WTC11 (cell line): ENCODE results near the gene SLC6A9. TPM values are rescaled to one million over a fixed set of nuclear protein-coding genes. Genes with fewer than 3 reads are reported as not detected.
A peak's percentile ranks its signal among the peaks of the same experiment; 100 is the strongest.

Experiments
- ATAC-seq: fragments of 200-7000 bp; cut with Tn5 transposase; 2 replicates; pipeline ENCODE4 v1.10.0; 2021; ENCODE audit warnings: mild to moderate bottlenecking, moderate library complexity
- CTCF ChIA-PET: fragments of 300-600 bp; sonication (Branson Sonifier 250); formaldehyde crosslinking; loops from one replicate; lab custom pipeline; 2021; ENCODE audit warnings: antibody characterized with exemption; lab: Charles Lee
- POLR2A ChIA-PET: fragments of 350-600 bp; sonication (Branson Sonifier 250); formaldehyde crosslinking; loops from one replicate; lab custom pipeline; 2021; ENCODE audit warnings: antibody characterized with exemption; lab: Charles Lee
- DNase-seq: peaks from one replicate; pipeline ENCODE4 v3.0.0; 2021; ENCODE audit warnings: low spot score
- H3K27ac Mint-ChIP-seq: 2 replicates; pipeline ENCODE4 v1.8.0; 2021; ENCODE audit warnings: mixed read lengths
- H3K27me3 Mint-ChIP-seq: 2 replicates; pipeline ENCODE4 v1.8.0; 2021; ENCODE audit warnings: low read depth, mild to moderate bottlenecking, moderate library complexity, mixed read lengths
- H3K36me3 Mint-ChIP-seq: 2 replicates; pipeline ENCODE4 v1.8.0; 2021; ENCODE audit warnings: mixed read lengths
- H3K4me1 Mint-ChIP-seq: 2 replicates; pipeline ENCODE4 v1.8.0; 2022; ENCODE audit warnings: mixed read lengths
- H3K4me3 Mint-ChIP-seq: 2 replicates; pipeline ENCODE4 v1.8.0; 2021; ENCODE audit warnings: mild to moderate bottlenecking, moderate library complexity, mixed read lengths
- H3K9me3 Mint-ChIP-seq: 2 replicates; pipeline ENCODE4 v1.8.0; 2021; ENCODE audit warnings: mixed read lengths
- SMAD3 ChIP-seq: sonication (generic); formaldehyde crosslinking; IDR thresholded peaks from 2 replicates; pipeline ENCODE4 v1.8.0; 2022; ENCODE audit warnings: missing genetic modification reagents, mild to moderate bottlenecking, borderline replicate concordance
- TCF7 ChIP-seq: sonication (generic); formaldehyde crosslinking; IDR thresholded peaks from 2 replicates; pipeline ENCODE4 v1.8.0; 2022; ENCODE audit warnings: mild to moderate bottlenecking, low read depth, missing genetic modification reagents, moderate library complexity
- total RNA-seq: library from RNA; stranded (reverse); gene quantifications from 3 replicates; pipeline ENCODE4 v1.2.3, GENCODE V29; 2021

The SLC6A9 gene
- total RNA-seq, 1 experiment from 2014 or later = 14.4 TPM

DNA sequence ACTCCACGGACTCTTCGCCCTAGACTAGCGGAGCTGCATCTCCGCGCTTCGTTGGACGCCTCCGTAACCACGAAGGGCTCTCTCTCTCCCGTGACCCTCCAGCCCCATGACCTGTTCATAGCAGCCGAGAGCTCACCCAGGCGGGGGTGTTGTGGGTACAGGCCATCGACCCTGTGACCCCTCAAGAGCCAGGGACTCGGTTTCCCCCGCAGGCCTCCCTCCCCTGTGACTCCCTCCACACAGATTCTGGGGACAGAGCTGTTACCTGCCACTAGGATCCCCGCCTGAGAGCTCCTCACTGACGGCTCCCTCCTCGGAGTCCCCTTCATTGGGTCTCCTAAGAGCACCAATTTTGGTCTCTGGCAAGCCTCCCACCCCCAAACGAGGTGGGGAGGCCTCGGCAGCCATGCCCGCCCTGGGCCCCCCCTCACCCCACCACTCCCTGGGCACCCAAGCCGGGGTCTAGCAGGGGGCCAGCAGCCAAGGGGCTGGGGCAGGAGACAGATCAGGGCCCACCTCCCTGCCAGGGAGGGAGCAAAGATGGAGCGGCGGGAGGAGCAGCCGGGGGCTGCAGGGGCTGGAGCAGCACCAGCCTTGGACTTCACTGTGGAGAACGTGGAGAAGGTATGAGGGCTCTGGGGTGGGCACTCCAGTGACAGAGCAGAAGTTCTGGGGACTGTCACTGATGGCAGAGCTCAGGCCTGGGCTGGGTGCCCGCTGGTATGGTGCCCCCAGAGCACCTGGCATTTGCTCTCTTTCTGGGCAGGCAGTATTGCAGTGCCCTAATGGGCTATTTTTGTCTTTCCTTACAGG lies 84.0 kb downstream of the SLC6A9 start:
- DNase-seq (no peak), ATAC-seq (no peak; the same call in 1 of the 2 replicates)
- no peak for TF ChIP-seq TCF7 (CRISPR knock-in tag)
- peak; percentile 55; the same call in 1 of the 2 replicates for TF ChIP-seq SMAD3
- H3K27ac Mint-ChIP-seq = no peak overlapping the region; the same call in 1 of the 2 replicates
- ChIA-PET POLR2A (interaction anchor here (1.4 to 1.5 kb wide), 2 partner anchors 13 to 184 kb away, joined by 3 to 8 read pairs; partner anchors contain the start of gene ARTN), CTCF (interaction anchor here (0.7 to 9.9 kb wide), 9 partner anchors 11 to 182 kb away, joined by 3 to 172 read pairs (median 6); partner anchors contain the start of genes ARTN, ATP6V0B and DPH2)
- peak overlapping the region; percentile 83 for H3K4me3 Mint-ChIP-seq
- no peaks in the 10 kb centered on the region for H3K27me3 Mint-ChIP-seq
- H3K9me3 Mint-ChIP-seq = no peaks in the 10 kb centered on the region
- H3K4me1 Mint-ChIP-seq = peaks cover 37% of the 10 kb centered on the region
- peaks cover 5% of the 10 kb centered on the region; the same call in 1 of the 2 replicates for H3K36me3 Mint-ChIP-seq

Other genes with a start within 250 kb of the SLC6A9 start
- gene ARTN, start 97.7 kb downstream of the SLC6A9 start, total RNA-seq = 23.5 to 28.5 TPM (median 23.6 TPM) in 3 replicates
- gene IPO13, start 84.5 kb downstream of the SLC6A9 start, total RNA-seq = 17.8 to 24.2 TPM (median 19.1 TPM) in 3 replicates
- gene DPH2, start 61.5 kb downstream of the SLC6A9 start, total RNA-seq = 47.6 to 57.5 TPM (median 51.5 TPM) in 3 replicates
- gene ATP6V0B, start 56.5 kb downstream of the SLC6A9 start, total RNA-seq = 108 to 115 TPM (median 110 TPM) in 3 replicates
- gene B4GALT2, start 52.3 kb downstream of the SLC6A9 start, total RNA-seq = 66.7 to 72.2 TPM (median 66.9 TPM) in 3 replicates
- 12.1 to 20.1 TPM (median 19.2 TPM) in 3 replicates for gene CCDC24, start 39.9 kb downstream of the SLC6A9 start, total RNA-seq
- not detected in 3 replicates for gene KLF17, start 87.4 kb upstream of the SLC6A9 start, total RNA-seq
- gene KLF18, start 110.2 kb upstream of the SLC6A9 start, total RNA-seq = 0.05 to 0.09 TPM (median 0.09 TPM) in 3 replicates
- gene DMAP1, start 182.0 kb upstream of the SLC6A9 start, total RNA-seq = 40.9 to 44.4 TPM (median 42.3 TPM) in 3 replicates